ENCODE data around the gene MAFG. TPM values are rescaled to one million over a fixed set of nuclear protein-coding genes. Genes with fewer than 3 reads are reported as not detected.
A peak's percentile ranks its signal among the peaks of the same experiment; 100 is the strongest.

MAFG gene
- total RNA-seq, 1 experiment from 2014 or later: 29.8 TPM

DNA sequence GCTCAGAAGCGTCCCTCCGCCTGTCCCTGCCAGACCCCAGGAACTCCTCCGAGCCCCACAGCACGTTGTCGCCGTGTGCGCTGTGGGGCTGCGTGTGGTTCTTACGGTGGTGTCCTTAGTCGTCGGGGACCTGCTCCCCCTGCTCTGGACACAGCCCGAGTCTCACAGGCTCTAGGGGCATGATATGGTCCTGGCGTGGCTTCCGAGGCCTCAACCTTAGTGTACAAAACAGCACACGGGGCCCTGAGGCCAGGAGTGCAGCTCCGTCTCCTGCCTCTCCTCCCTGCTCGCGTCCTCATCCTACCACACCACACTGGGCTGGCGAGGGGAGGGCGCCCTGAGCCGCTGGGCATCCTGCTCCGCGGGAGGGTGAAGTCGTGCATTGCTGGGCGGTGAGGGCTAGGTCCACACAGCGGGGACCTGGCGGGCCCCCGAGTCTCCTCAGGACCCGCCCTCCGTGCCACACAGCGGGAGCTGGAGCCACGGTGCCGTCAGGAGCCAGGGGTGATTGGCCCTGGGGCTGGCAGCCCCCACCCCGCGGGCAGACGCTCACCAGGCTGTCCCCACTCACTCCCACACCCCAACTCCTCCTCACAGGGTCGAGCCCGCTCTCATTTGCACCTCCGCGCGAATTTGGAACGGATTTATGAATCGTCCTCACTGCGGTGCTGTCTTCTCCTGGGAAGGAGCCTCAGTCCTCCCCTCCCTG, 1.2 kb upstream of the MAFG start (continued):
- TF ChIP-seq NFE2L1 (CRISPR knock-in tag; IDR thresholded peaks at IDR 0.05) (no peak), TEAD1 (CRISPR knock-in tag; IDR thresholded peaks at IDR 0.05) (no peak), GRHL2 (CRISPR knock-in tag; IDR thresholded peaks at IDR 0.05; ENCODE audit: insufficient replicate concordance, severe bottlenecking) (no peak)

- Mint-ChIP-seq H3K4me3 (no peak overlapping the region), H3K27ac (no peak overlapping the region), H3K9me3 (no peaks in the 10 kb centered on the region), H3K27me3 (ENCODE audit: low read depth) (peaks cover 3% of the 10 kb centered on the region; the same call in 1 of the 2 replicates), H3K4me1 (peaks cover 29% of the 10 kb centered on the region), H3K36me3 (peaks cover 5% of the 10 kb centered on the region)
- POLR2A ChIA-PET: interaction anchor here (0.5 to 2.7 kb wide), 6 partner anchors 10 to 1688 kb away, joined by 3 to 11 read pairs (median 6); partner anchors contain the start of genes PYCR1 and SIRT7
- no peak for DNase-seq (ENCODE audit: low spot score)
- ATAC-seq: no peak
- CTCF ChIA-PET: interaction anchor here (0.6 to 3.9 kb wide), 17 partner anchors 9 to 172 kb away, joined by 3 to 21 read pairs (median 4); partner anchors contain the start of genes ASPSCR1, DCXR, NOTUM and PYCR1
- TF ChIP-seq ERG (CRISPR knock-in tag; IDR thresholded peaks at IDR 0.05) (no peak), ZNF423 (CRISPR knock-in tag; IDR thresholded peaks at IDR 0.05) (no peak), PREB (CRISPR knock-in tag; IDR thresholded peaks at IDR 0.05; ENCODE audit: borderline replicate concordance) (0 out of 2 replicates have a peak, but pooled peaks have one; percentile 7), ATF2 (CRISPR knock-in tag; IDR thresholded peaks at IDR 0.05; ENCODE audit: borderline replicate concordance, low read depth) (no peak), TP53 (CRISPR knock-in tag; IDR thresholded peaks at IDR 0.05) (no peak)
- TF ChIP-seq, protein P1, sequence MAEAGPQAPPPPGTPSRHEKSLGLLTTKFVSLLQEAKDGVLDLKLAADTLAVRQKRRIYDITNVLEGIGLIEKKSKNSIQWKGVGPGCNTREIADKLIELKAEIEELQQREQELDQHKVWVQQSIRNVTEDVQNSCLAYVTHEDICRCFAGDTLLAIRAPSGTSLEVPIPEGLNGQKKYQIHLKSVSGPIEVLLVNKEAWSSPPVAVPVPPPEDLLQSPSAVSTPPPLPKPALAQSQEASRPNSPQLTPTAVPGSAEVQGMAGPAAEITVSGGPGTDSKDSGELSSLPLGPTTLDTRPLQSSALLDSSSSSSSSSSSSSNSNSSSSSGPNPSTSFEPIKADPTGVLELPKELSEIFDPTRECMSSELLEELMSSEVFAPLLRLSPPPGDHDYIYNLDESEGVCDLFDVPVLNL (CRISPR knock-in tag; IDR thresholded peaks at IDR 0.05; ENCODE audit: borderline replicate concordance, low read depth): no peak
These were observed 333 bp downstream of the MAFG start for GRCh38 chr17:81927152-81927652.

- no peaks in the 10 kb centered on the region for H3K9me3 Mint-ChIP-seq
- ATAC-seq (peak; percentile 4; the same call in 1 of the 2 replicates), DNase-seq (ENCODE audit: low spot score) (peak; percentile 65)
- peaks cover 6% of the 10 kb centered on the region for H3K36me3 Mint-ChIP-seq
- peak overlapping the region; percentile 75 for H3K4me3 Mint-ChIP-seq
- H3K27ac Mint-ChIP-seq: peak overlapping the region; percentile 89
- POLR2A ChIA-PET: interaction anchor here (0.6 to 2.7 kb wide), 5 partner anchors 9 to 57 kb away, joined by 3 to 11 read pairs (median 4); partner anchors contain the start of gene SIRT7
- peaks cover 3% of the 10 kb centered on the region; the same call in 1 of the 2 replicates for H3K27me3 Mint-ChIP-seq (ENCODE audit: low read depth)
- CTCF ChIA-PET: interaction anchor here (0.5 to 3.9 kb wide), 9 partner anchors 33 to 172 kb away, joined by 3 to 21 read pairs (median 7); partner anchors contain the start of genes CENPX, DCXR, LRRC45 and NOTUM
- peaks cover 29% of the 10 kb centered on the region for H3K4me1 Mint-ChIP-seq
- TF ChIP-seq GTF2I (CRISPR knock-in tag; conservative IDR thresholded peaks at IDR 0.05): no peak
- TF ChIP-seq ZNF138 (CRISPR knock-in tag; conservative IDR thresholded peaks at IDR 0.05): no peak
- TF ChIP-seq ARID4B (CRISPR knock-in tag; IDR thresholded peaks at IDR 0.05; ENCODE audit: borderline replicate concordance): peak; percentile 13; the same call in 1 of the 2 replicates
- TF ChIP-seq, protein P2, sequence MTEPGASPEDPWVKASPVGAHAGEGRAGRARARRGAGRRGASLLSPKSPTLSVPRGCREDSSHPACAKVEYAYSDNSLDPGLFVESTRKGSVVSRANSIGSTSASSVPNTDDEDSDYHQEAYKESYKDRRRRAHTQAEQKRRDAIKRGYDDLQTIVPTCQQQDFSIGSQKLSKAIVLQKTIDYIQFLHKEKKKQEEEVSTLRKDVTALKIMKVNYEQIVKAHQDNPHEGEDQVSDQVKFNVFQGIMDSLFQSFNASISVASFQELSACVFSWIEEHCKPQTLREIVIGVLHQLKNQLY (CRISPR knock-in tag; IDR thresholded peaks at IDR 0.05): no peak
- TF ChIP-seq, protein P3, sequence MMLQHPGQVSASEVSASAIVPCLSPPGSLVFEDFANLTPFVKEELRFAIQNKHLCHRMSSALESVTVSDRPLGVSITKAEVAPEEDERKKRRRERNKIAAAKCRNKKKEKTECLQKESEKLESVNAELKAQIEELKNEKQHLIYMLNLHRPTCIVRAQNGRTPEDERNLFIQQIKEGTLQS (CRISPR knock-in tag; conservative IDR thresholded peaks at IDR 0.05): no peak
- no peak for TF ChIP-seq EMX1 (CRISPR knock-in tag; IDR thresholded peaks at IDR 0.05)
- no peak for TF ChIP-seq ZNF416 (CRISPR knock-in tag; IDR thresholded peaks at IDR 0.05)
- TF ChIP-seq GABPB1 (CRISPR knock-in tag; IDR thresholded peaks at IDR 0.05): peak; percentile 31; the same call in 1 of the 2 replicates
- no peak; the same call in 1 of the 2 replicates for TF ChIP-seq PREB (CRISPR knock-in tag; IDR thresholded peaks at IDR 0.05; ENCODE audit: borderline replicate concordance)
These were observed 934 bp downstream of the MAFG start for GRCh38 chr17:81926451-81927151.

Measured in WTC11 (cell line).